IMR-90 (cell line): ENCODE data around the gene EIF3I. TPM values are rescaled to one million over a fixed set of nuclear protein-coding genes. Genes with fewer than 3 reads are reported as not detected.

Experiments used
- ATAC-seq: fragments of 200-7000 bp; cut with Tn5 transposase; 2 replicates; pipeline ENCODE4 v1.9.1; 2020; ENCODE audit warnings: low read depth, mild to moderate bottlenecking, moderate library complexity
- BruUV-seq: library from RNA; stranded (reverse); fragments of 400-500 nt; replicated peaks from 2 replicates; lab custom pipeline; 2021; lab: Mats Ljungman, UMichigan
- CTCF ChIA-PET: fragments of 300-600 bp; formaldehyde crosslinking; extraction: SDS; loops from one replicate; lab custom pipeline; 2021; ENCODE audit warnings: antibody characterized with exemption; lab: Yijun Ruan, JAX
- POLR2A ChIA-PET: fragments of 300-600 bp; sonication (Branson Sonifier 250); formaldehyde crosslinking; loops from one replicate; lab custom pipeline; 2022; ENCODE audit warnings: antibody characterized with exemption; ENCODE audit not compliant: unreplicated experiment; lab: Charles Lee
- DNase-seq: peaks from one replicate; pipeline ENCODE4 v3.0.0; 2013
- H2AFZ ChIP-seq: replicated peaks from 2 replicates; pipeline ENCODE3; 2013; ENCODE audit warnings: low read length, mild to moderate bottlenecking; ENCODE audit not compliant: poor library complexity
- H2AK5ac ChIP-seq: 2 replicates; pipeline ENCODE4 v1.6.1; 2013; ENCODE audit warnings: low read depth, low read length, inconsistent platforms
- H2AK9ac ChIP-seq: replicated peaks from 2 replicates; pipeline ENCODE3; 2013; ENCODE audit warnings: mild to moderate bottlenecking, low read depth, low read length, moderate library complexity; ENCODE audit not compliant: poor library complexity
- H2BK120ac ChIP-seq: 2 replicates; pipeline ENCODE4 v1.6.1; 2013; ENCODE audit warnings: low read depth, low read length, inconsistent platforms
- H2BK15ac ChIP-seq: 3 replicates; pipeline ENCODE4 v1.6.1; 2013; ENCODE audit warnings: low read depth, low read length, inconsistent platforms
- H2BK20ac ChIP-seq: 2 replicates; pipeline ENCODE4 v1.6.1; 2013; ENCODE audit warnings: low read depth, mild to moderate bottlenecking, inconsistent platforms, low read length, moderate library complexity
- H2BK5ac ChIP-seq: 2 replicates; pipeline ENCODE4 v1.6.1; 2013; ENCODE audit warnings: mild to moderate bottlenecking, low read depth, low read length, inconsistent platforms; ENCODE audit not compliant: poor library complexity, severe bottlenecking
- H3K14ac ChIP-seq: replicated peaks from 2 replicates; pipeline ENCODE4 v1.6.1; 2013; ENCODE audit warnings: low read depth, low read length, inconsistent platforms
- H3K18ac ChIP-seq: 2 replicates; pipeline ENCODE4 v1.6.1; 2013; ENCODE audit warnings: low read depth, low read length, control low read depth
- H3K23ac ChIP-seq: 2 replicates; pipeline ENCODE4 v1.6.1; 2013; ENCODE audit warnings: low read depth, low read length, inconsistent platforms
- H3K27ac ChIP-seq: 2 replicates; pipeline ENCODE4 v1.5.1; 2013; ENCODE audit warnings: mild to moderate bottlenecking, control low read depth, low read length; ENCODE audit not compliant: insufficient read depth
- H3K27me3 ChIP-seq: 2 replicates; pipeline ENCODE4 v1.6.1; 2013; ENCODE audit warnings: low read length; ENCODE audit not compliant: control insufficient read depth, insufficient read depth
- H3K36me3 ChIP-seq: 2 replicates; pipeline ENCODE4 v1.6.1; 2013; ENCODE audit warnings: low read length, mixed read lengths; ENCODE audit not compliant: control insufficient read depth, insufficient read depth
- H3K4ac ChIP-seq: 2 replicates; pipeline ENCODE4 v1.6.1; 2013; ENCODE audit warnings: low read depth, low read length, inconsistent platforms
- H3K4me1 ChIP-seq: 2 replicates; pipeline ENCODE4 v1.6.1; 2013; ENCODE audit warnings: low read length, mixed read lengths; ENCODE audit not compliant: control insufficient read depth, insufficient read depth
- H3K4me2 ChIP-seq: 2 replicates; pipeline ENCODE4 v1.6.1; 2013; ENCODE audit warnings: low read depth, mild to moderate bottlenecking, control low read depth, low read length, moderate library complexity
- H3K4me3 ChIP-seq: 2 replicates; pipeline ENCODE4 v1.5.1; 2013; ENCODE audit warnings: low read depth, mild to moderate bottlenecking, control low read depth, low read length, moderate library complexity; ENCODE audit not compliant: insufficient read depth
- H3K56ac ChIP-seq: 2 replicates; pipeline ENCODE4 v1.6.1; 2013; ENCODE audit warnings: low read length, inconsistent platforms; ENCODE audit not compliant: insufficient read depth; ENCODE audit errors: extremely low read depth
- H3K79me1 ChIP-seq, 2 experiments: 2 replicates each; pipeline ENCODE4 v1.6.1; 2013; ENCODE audit warnings: low read length in 2 of 2, inconsistent platforms in 1 of 2, low read depth in 1 of 2
- H3K9ac ChIP-seq: 2 replicates; pipeline ENCODE4 v1.6.1; 2013; ENCODE audit warnings: low read depth, low read length, control low read depth
- H3K9me1 ChIP-seq: 2 replicates; pipeline ENCODE4 v1.6.1; 2013; ENCODE audit warnings: low read length, inconsistent platforms; ENCODE audit not compliant: insufficient read depth
- H3K9me3 ChIP-seq: 2 replicates; pipeline ENCODE4 v1.6.1; 2013; ENCODE audit warnings: low read length; ENCODE audit not compliant: control insufficient read depth, insufficient read depth
- H4K20me1 ChIP-seq: 2 replicates; pipeline ENCODE4 v1.6.1; 2013; ENCODE audit warnings: low read length, inconsistent platforms; ENCODE audit not compliant: insufficient read depth
- H4K5ac ChIP-seq: 2 replicates; pipeline ENCODE4 v1.6.1; 2013; ENCODE audit warnings: mild to moderate bottlenecking, low read depth, low read length, control low read depth
- H4K8ac ChIP-seq, 2 experiments: 2 replicates each; pipeline ENCODE4 v1.6.1; 2013; ENCODE audit warnings: low read depth in 2 of 2, low read length in 2 of 2, control low read depth in 1 of 2, inconsistent platforms in 1 of 2
- H4K91ac ChIP-seq: 2 replicates; pipeline ENCODE4 v1.6.1; 2013; ENCODE audit warnings: low read depth, low read length, inconsistent platforms; ENCODE audit not compliant: insufficient read depth
- CHD1 ChIP-seq: IDR thresholded peaks from 2 replicates; pipeline ENCODE4 v1.6.1; 2012; ENCODE audit warnings: low read depth, low read length, improper control_type of control experiment
- FOS ChIP-seq: fragments of 150-350 bp; IDR thresholded peaks from 2 replicates; pipeline ENCODE4 v1.6.1; 2016; ENCODE audit warnings: low read depth, low read length
- MAFK ChIP-seq: IDR thresholded peaks from 2 replicates; pipeline ENCODE4 v1.6.1; 2012; ENCODE audit warnings: low read depth, low read length, improper control_type of control experiment
- MXI1 ChIP-seq: IDR thresholded peaks from 2 replicates; pipeline ENCODE4 v1.6.1; 2012; ENCODE audit warnings: low read depth, mild to moderate bottlenecking, low read length, moderate library complexity, borderline replicate concordance
- POLR2A ChIP-seq: IDR thresholded peaks from 2 replicates; pipeline ENCODE4 v1.6.1; 2012; ENCODE audit warnings: mild to moderate bottlenecking, low read depth, low read length
- RCOR1 ChIP-seq: IDR thresholded peaks from 2 replicates; pipeline ENCODE4 v1.6.1; 2012; ENCODE audit warnings: mild to moderate bottlenecking, low read length, improper control_type of control experiment; ENCODE audit not compliant: insufficient replicate concordance
- SMC3 ChIP-seq: fragments of 150-350 bp; IDR thresholded peaks from 2 replicates; pipeline ENCODE4 v1.6.1; 2016; ENCODE audit warnings: low read depth, mild to moderate bottlenecking, antibody characterized with exemption, low read length, moderate library complexity
- WGBS, 2 experiments: methylation state at CpG; one replicate each; pipeline versions ENCODE4 v1.1.5 to v1.1.7; 2013; ENCODE audit warnings: missing lambda C conversion rate in 2 of 2; ENCODE audit not compliant: insufficient read length in 1 of 2; ENCODE audit errors: extremely low coverage in 2 of 2; 5-methylcytosine and 5-hydroxymethylcytosine counted together
- dilution Hi-C: fragments of 300-500 bp; cut with HindIII; formaldehyde crosslinking; loops from one replicate; pipeline ENCODE4 v1.14.3; 2018; ENCODE audit warnings: low sequenced_read_pairs; ENCODE audit not compliant: unreplicated experiment
- in situ Hi-C: fragments of 300-500 bp; cut with MboI; formaldehyde crosslinking; loops from 3 replicates; pipeline ENCODE4 v1.14.3; 2019; ENCODE audit warnings: low sequenced_read_pairs, inconsistent platforms, mixed read lengths
- intact Hi-C: fragments of 100-400 bp; cut with micrococcal nuclease; formaldehyde crosslinking; loops from 2 replicates; pipeline ENCODE4 v1.10.0; 2022
- polyA plus RNA-seq, 3 experiments: library from polyadenylated mRNA; depleted of rRNA; stranded (reverse); fragments of >200 nt; gene quantifications; 2 replicates each; pipeline ENCODE4 v1.2.3, GENCODE V29; 2012; ENCODE audit warnings: low replicate concordance in 1 of 3
- total RNA-seq: library from RNA; depleted of rRNA; stranded (reverse); fragments of >200 nt; gene quantifications from 2 replicates; pipeline ENCODE4 v1.2.3, GENCODE V29; 2012
- TF ChIP-seq, protein P1 (sequence below): fragments of 150-350 bp; IDR thresholded peaks from 2 replicates; pipeline ENCODE4 v1.6.1; 2016; ENCODE audit warnings: low read depth, mild to moderate bottlenecking, low read length, moderate library complexity, borderline replicate concordance
- TF ChIP-seq, protein P2 (sequence below): conservative IDR thresholded peaks from 2 replicates; pipeline ENCODE4 v1.5.1; 2012; ENCODE audit warnings: mild to moderate bottlenecking, low read depth, low read length, improper control_type of control experiment

The EIF3I gene
- total and polyA plus RNA-seq, 2 of the 4 experiments (the other 2 are of a cell fraction): 469 to 716 TPM

DNA sequence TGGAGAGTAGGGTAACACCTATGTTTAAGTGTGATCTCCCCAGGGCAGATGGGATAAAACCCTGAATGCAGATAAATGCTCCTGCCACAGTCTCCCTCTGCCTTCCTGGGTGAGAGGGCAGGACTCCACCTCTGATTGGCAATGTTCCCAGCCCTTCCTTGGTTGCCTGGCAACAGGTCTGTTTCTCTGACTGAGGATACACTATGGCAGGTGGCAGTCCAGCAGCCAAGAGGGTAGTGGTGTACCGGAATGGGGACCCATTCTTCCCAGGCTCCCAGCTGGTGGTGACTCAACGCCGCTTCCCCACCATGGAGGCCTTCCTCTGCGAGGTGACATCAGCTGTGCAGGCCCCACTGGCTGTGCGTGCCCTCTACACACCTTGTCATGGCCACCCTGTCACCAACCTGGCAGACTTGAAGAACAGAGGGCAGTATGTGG lies 13.3 kb upstream of the EIF3I start, which contains the start of gene DCDC2B:
TSS of gene DCDC2B (plus strand) at position 199 of the 438 bp plus-strand sequence. CDS start at position 204, 5 bp downstream.
- H4K5ac ChIP-seq: no peak within 1 kb of the TSS
- no TSS peak for BruUV-seq
- H3K23ac ChIP-seq: no peak within 1 kb of the TSS
- no peak within 1 kb of the TSS for H3K56ac ChIP-seq
- no peak within 1 kb of the TSS for H2BK120ac ChIP-seq
- no peak within 1 kb of the TSS for H3K27ac ChIP-seq
- H2BK20ac ChIP-seq: no peak within 1 kb of the TSS
- no peak within 1 kb of the TSS for H2AFZ ChIP-seq
- no peak within 1 kb of the TSS for H3K4ac ChIP-seq
- H4K91ac ChIP-seq: no peak within 1 kb of the TSS
- no peaks in the 10 kb centered on the region; the same call in 1 of the 2 replicates for H4K20me1 ChIP-seq
- no peaks in the 10 kb centered on the region for H3K27me3 ChIP-seq
- no peak within 1 kb of the TSS for H4K8ac ChIP-seq
- H3K9ac ChIP-seq: no peak within 1 kb of the TSS
- no peak within 1 kb of the TSS for H2AK5ac ChIP-seq
- no peak within 1 kb of the TSS for H3K4me2 ChIP-seq
- WGBS, 2 experiments: 83% methylated on average over 1 of the region's 5 CpGs; no CpG with 5 or more reads in 1 of the 2 experiments
- DNase-seq: peak; percentile 37
- H3K79me1 ChIP-seq: peaks cover 11 to 27% of the 10 kb centered on the region in 2 experiments
- peaks cover 5% of the 10 kb centered on the region; the same call in 1 of the 2 replicates for H3K36me3 ChIP-seq
- TF ChIP-seq POLR2A: no peak
- no peak for TF ChIP-seq SMC3
- TF ChIP-seq, protein P1, sequence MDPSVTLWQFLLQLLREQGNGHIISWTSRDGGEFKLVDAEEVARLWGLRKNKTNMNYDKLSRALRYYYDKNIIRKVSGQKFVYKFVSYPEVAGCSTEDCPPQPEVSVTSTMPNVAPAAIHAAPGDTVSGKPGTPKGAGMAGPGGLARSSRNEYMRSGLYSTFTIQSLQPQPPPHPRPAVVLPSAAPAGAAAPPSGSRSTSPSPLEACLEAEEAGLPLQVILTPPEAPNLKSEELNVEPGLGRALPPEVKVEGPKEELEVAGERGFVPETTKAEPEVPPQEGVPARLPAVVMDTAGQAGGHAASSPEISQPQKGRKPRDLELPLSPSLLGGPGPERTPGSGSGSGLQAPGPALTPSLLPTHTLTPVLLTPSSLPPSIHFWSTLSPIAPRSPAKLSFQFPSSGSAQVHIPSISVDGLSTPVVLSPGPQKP: no peak
- TF ChIP-seq FOS: no peak
- TF ChIP-seq RCOR1: no peak
- no peak for TF ChIP-seq MAFK
- TF ChIP-seq MXI1: no peak
- no peak for TF ChIP-seq CHD1
- TF ChIP-seq, protein P2, sequence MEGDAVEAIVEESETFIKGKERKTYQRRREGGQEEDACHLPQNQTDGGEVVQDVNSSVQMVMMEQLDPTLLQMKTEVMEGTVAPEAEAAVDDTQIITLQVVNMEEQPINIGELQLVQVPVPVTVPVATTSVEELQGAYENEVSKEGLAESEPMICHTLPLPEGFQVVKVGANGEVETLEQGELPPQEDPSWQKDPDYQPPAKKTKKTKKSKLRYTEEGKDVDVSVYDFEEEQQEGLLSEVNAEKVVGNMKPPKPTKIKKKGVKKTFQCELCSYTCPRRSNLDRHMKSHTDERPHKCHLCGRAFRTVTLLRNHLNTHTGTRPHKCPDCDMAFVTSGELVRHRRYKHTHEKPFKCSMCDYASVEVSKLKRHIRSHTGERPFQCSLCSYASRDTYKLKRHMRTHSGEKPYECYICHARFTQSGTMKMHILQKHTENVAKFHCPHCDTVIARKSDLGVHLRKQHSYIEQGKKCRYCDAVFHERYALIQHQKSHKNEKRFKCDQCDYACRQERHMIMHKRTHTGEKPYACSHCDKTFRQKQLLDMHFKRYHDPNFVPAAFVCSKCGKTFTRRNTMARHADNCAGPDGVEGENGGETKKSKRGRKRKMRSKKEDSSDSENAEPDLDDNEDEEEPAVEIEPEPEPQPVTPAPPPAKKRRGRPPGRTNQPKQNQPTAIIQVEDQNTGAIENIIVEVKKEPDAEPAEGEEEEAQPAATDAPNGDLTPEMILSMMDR: no peak
- peaks cover 6% of the 10 kb centered on the region; the same call in 1 of the 2 replicates for H3K9me1 ChIP-seq
- H3K9me3 ChIP-seq: no peaks in the 10 kb centered on the region
- in situ Hi-C loops: no loop called here
- CTCF ChIA-PET: interaction anchor here (0.6 to 1.6 kb wide), 2 partner anchors 100 to 192 kb away, joined by 3 to 6 read pairs; no protein-coding TSS in a partner anchor
- peaks cover 6% of the 10 kb centered on the region for H3K4me1 ChIP-seq
- POLR2A ChIA-PET: no interaction called here
- H3K18ac ChIP-seq: no peak within 1 kb of the TSS
- dilution Hi-C loops: no loop called here
- H3K14ac ChIP-seq: no peak within 1 kb of the TSS
- H2AK9ac ChIP-seq: no peak within 1 kb of the TSS
- no peak within 1 kb of the TSS for H2BK15ac ChIP-seq
- no peak within 1 kb of the TSS for H2BK5ac ChIP-seq
- H3K4me3 ChIP-seq: no peak within 1 kb of the TSS
- ATAC-seq: no peak
- intact Hi-C loops: no loop called here
